ENCODE data around the gene SPRYD3.

GRCh38 chr12:53034459-53034858 lies 44.7 kb downstream of the SPRYD3 start:
- TF ChIP-seq CTCF (IDR thresholded peaks at IDR 0.05): no peak
- no peak for TF ChIP-seq EP300 (IDR thresholded peaks at IDR 0.05)
- TF ChIP-seq POLR2A (IDR thresholded peaks at IDR 0.05; ENCODE audit: low read depth): no peak

All from esophagus muscularis mucosa (tissue), 4 donors.